IPS-18c (cell line): ENCODE data around the gene TDRD10.

Source experiments
- H3K4me3 ChIP-seq: 2 replicates; pipeline ENCODE4 v1.7.0; 2013; ENCODE audit warnings: low read depth, mild to moderate bottlenecking, low read length, moderate library complexity; ENCODE audit not compliant: insufficient read depth
- H3K9me3 ChIP-seq: one replicate; pipeline ENCODE4 v1.6.1; 2013; ENCODE audit warnings: mild to moderate bottlenecking, low read length, moderate library complexity; ENCODE audit not compliant: control insufficient read depth, insufficient read depth

TDRD10 gene

GRCh38 chr1:154581766-154582165, 79.7 kb downstream of the TDRD10 start:
- H3K4me3 ChIP-seq, result no peak overlapping the region
- no peaks in the 10 kb centered on the region for H3K9me3 ChIP-seq

- H3K9me3 ChIP-seq, result no peaks in the 10 kb centered on the region
- H3K4me3 ChIP-seq, result no peak overlapping the region
Observed at GRCh38 chr1:154582885-154583284, 80.9 kb downstream of the TDRD10 start.

- Histone ChIP-seq H3K9me3 (no peaks in the 10 kb centered on the region), H3K4me3 (no peak overlapping the region)
Observed at GRCh38 chr1:154583773-154584172, 81.8 kb downstream of the TDRD10 start.

GRCh38 chr1:154584267-154584994, 82.4 kb downstream of the TDRD10 start:
- H3K9me3 ChIP-seq, result no peaks in the 10 kb centered on the region
- H3K4me3 ChIP-seq, result no peak overlapping the region

- no peak overlapping the region for H3K4me3 ChIP-seq
Observed at GRCh38 chr1:154586231-154586630, 84.2 kb downstream of the TDRD10 start.

GRCh38 chr1:154586641-154587040, 84.6 kb downstream of the TDRD10 start:
- Histone ChIP-seq H3K4me3 (no peak overlapping the region), H3K9me3 (no peaks in the 10 kb centered on the region)

More at GRCh38 chr1:154586231-154586630, 84.2 kb downstream of the TDRD10 start:
- H3K9me3 ChIP-seq, result no peaks in the 10 kb centered on the region

GRCh38 chr1:154589780-154590179, 87.8 kb downstream of the TDRD10 start:
- H3K4me3 ChIP-seq, result no peak overlapping the region
- H3K9me3 ChIP-seq, result no peaks in the 10 kb centered on the region

- H3K9me3 ChIP-seq, result no peaks in the 10 kb centered on the region
Observed at GRCh38 chr1:154590756-154591155, 88.7 kb downstream of the TDRD10 start.

GRCh38 chr1:154591206-154591605, 89.2 kb downstream of the TDRD10 start:
- Histone ChIP-seq H3K9me3 (no peaks in the 10 kb centered on the region), H3K4me3 (no peak overlapping the region)

More at GRCh38 chr1:154590756-154591155, 88.7 kb downstream of the TDRD10 start:
- no peak overlapping the region for H3K4me3 ChIP-seq

- Histone ChIP-seq H3K4me3 (no peak overlapping the region), H3K9me3 (no peaks in the 10 kb centered on the region)
Observed at GRCh38 chr1:154593390-154593789, 91.4 kb downstream of the TDRD10 start.

GRCh38 chr1:154594811-154595210, 92.8 kb downstream of the TDRD10 start:
- H3K4me3 ChIP-seq, result no peak overlapping the region
- H3K9me3 ChIP-seq, result no peaks in the 10 kb centered on the region

GRCh38 chr1:154595621-154596020, 93.6 kb downstream of the TDRD10 start:
- H3K9me3 ChIP-seq, result no peaks in the 10 kb centered on the region
- H3K4me3 ChIP-seq, result no peak overlapping the region
